ENCODE data around the gene GGA1. TPM values are rescaled to one million over a fixed set of nuclear protein-coding genes. Genes with fewer than 3 reads are reported as not detected.

Gene GGA1
- total and polyA plus RNA-seq, 5 donors from 2014 or later: 14.0 to 69.7 (median 16.9) TPM

DNA sequence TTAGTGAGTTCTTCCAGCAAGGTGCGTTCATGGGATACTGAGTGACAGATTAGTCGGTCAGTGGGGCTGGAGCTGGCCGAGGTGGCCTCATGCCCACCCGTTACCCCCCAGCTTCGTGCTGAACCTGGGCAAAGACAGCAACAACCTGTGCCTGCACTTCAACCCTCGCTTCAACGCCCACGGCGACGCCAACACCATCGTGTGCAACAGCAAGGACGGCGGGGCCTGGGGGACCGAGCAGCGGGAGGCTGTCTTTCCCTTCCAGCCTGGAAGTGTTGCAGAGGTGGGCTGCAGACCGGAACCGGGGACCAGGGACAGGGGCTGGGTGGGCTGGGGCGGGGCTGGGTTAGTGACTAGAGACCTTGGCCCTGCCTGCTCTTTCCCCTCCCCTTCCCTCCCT, 69.7 kb downstream of the GGA1 start:
- Histone ChIP-seq H3K4me1 (ENCODE audit: control insufficient read depth, insufficient read depth, low read length, poor library complexity, severe bottlenecking) (peaks cover 55% of the 10 kb centered on the region), H3K4me3 (ENCODE audit: low read depth, low read length) (no peak overlapping the region), H3K27me3 (ENCODE audit: control insufficient read depth, insufficient read depth, low read length) (no peaks in the 10 kb centered on the region), H3K9me3 (ENCODE audit: control insufficient read depth in 2 of 2, low read length in 2 of 2) (no peaks in the 10 kb centered on the region), H3K27ac (ENCODE audit: insufficient read depth, low read length, poor library complexity, severe bottlenecking) (peak overlapping the region; percentile 97), H3K36me3 (ENCODE audit: control insufficient read depth, insufficient read depth, low read length) (no peaks in the 10 kb centered on the region)
- Mint-ChIP-seq H3K27me3 (no peaks in the 10 kb centered on the region), H3K9me3 (no peaks in the 10 kb centered on the region), H3K27ac (no peak overlapping the region), H3K4me1 (peaks cover 0 to 55% (median 19%) of the 10 kb centered on the region in 4 donors), H3K36me3 (no peaks in the 10 kb centered on the region), H3K4me3 (no peak overlapping the region)
- ATAC-seq (ENCODE audit: low read depth in 2 of 2) (no peak), DNase-seq (no peak)

DNA sequence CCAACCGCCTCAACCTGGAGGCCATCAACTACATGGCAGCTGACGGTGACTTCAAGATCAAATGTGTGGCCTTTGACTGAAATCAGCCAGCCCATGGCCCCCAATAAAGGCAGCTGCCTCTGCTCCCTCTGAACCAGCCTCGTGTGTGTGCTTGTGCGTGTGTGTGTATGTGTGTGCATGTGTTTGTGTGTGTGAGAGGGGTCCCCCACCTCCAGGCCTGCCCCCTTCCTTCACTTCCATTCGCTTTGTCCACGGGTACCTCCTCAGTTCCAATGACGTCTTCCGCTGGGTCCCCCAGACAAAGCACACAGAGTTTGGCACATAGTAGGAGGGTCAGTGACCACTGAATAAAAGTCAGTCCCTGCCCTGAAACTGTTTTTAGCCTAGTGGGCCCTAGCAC, 71.0 kb downstream of the GGA1 start:
- no peaks in the 10 kb centered on the region for H3K9me3 Mint-ChIP-seq
- peak overlapping the region in 2 of 4 donors; percentile 39 to 41 for H3K4me3 Mint-ChIP-seq

DNA sequence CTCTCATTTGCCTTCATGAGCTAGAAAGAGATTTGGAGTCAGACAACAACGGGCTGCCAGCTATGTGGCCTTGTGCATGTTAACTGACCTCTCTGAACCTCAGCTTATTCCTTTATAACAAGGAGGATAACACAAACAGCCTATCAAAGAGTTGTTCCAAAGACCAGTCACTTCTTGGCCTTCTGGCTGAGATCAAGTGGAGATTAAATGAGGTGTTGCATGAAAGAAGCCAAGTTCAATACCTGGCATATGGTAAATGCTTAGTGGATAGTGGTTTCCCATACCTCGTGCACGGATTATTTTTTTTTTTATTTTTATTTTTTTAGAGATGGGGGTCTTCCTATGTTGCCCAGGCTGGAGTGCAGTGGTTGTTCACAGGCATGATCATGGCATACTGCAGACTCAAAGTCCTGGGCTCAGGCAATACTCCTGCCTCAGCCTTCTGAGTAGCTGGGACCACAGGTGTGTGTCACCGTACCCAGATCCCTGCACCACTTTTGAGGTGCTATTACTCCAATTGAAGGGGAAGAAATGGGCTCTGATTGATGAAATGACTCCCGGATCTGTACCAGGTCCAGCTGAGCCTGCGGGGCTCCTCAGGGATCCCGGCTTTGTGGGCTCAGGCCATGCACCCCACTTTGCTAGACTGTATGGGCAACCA, 71.7 kb downstream of the GGA1 start:
- Mint-ChIP-seq H3K4me3 (peak overlapping the region in 2 of 4 donors; percentile 11 to 80), H3K36me3 (no peaks in the 10 kb centered on the region), H3K27me3 (no peaks in the 10 kb centered on the region), H3K9me3 (no peaks in the 10 kb centered on the region), H3K27ac (peak overlapping the region; percentile 36 to 60 (median 52)), H3K4me1 (peaks cover 0 to 37% (median 13%) of the 10 kb centered on the region in 4 donors)
- no peak overlapping the region for H3K27ac ChIP-seq (ENCODE audit: insufficient read depth, low read length, poor library complexity, severe bottlenecking)
- no peaks in the 10 kb centered on the region for H3K9me3 ChIP-seq (ENCODE audit: control insufficient read depth in 2 of 2, low read length in 2 of 2)
- H3K27me3 ChIP-seq (ENCODE audit: control insufficient read depth, insufficient read depth, low read length): no peaks in the 10 kb centered on the region
- ATAC-seq (ENCODE audit: low read depth in 2 of 2): no peak
- H3K4me3 ChIP-seq (ENCODE audit: low read depth, low read length): no peak overlapping the region
- H3K4me1 ChIP-seq (ENCODE audit: control insufficient read depth, insufficient read depth, low read length, poor library complexity, severe bottlenecking): peaks cover 38% of the 10 kb centered on the region
- no peak for DNase-seq
- H3K36me3 ChIP-seq (ENCODE audit: control insufficient read depth, insufficient read depth, low read length): no peaks in the 10 kb centered on the region

More for the DNA sequence above, 71.0 kb downstream of the GGA1 start:
- H3K4me1 Mint-ChIP-seq: peaks cover 0 to 43% (median 13%) of the 10 kb centered on the region in 4 donors
- H3K27ac Mint-ChIP-seq: peak overlapping the region; percentile 43 to 88 (median 60)
- Histone ChIP-seq H3K27ac (ENCODE audit: insufficient read depth, low read length, poor library complexity, severe bottlenecking) (no peak overlapping the region), H3K27me3 (ENCODE audit: control insufficient read depth, insufficient read depth, low read length) (no peaks in the 10 kb centered on the region), H3K9me3 (ENCODE audit: control insufficient read depth in 2 of 2, low read length in 2 of 2) (no peaks in the 10 kb centered on the region), H3K36me3 (ENCODE audit: control insufficient read depth, insufficient read depth, low read length) (no peaks in the 10 kb centered on the region), H3K4me1 (ENCODE audit: control insufficient read depth, insufficient read depth, low read length, poor library complexity, severe bottlenecking) (peaks cover 45% of the 10 kb centered on the region), H3K4me3 (ENCODE audit: low read depth, low read length) (no peak overlapping the region)
- DNase-seq: no peak
- no peak for ATAC-seq (ENCODE audit: low read depth in 2 of 2)
- H3K27me3 Mint-ChIP-seq: no peaks in the 10 kb centered on the region
- no peaks in the 10 kb centered on the region for H3K36me3 Mint-ChIP-seq

DNA sequence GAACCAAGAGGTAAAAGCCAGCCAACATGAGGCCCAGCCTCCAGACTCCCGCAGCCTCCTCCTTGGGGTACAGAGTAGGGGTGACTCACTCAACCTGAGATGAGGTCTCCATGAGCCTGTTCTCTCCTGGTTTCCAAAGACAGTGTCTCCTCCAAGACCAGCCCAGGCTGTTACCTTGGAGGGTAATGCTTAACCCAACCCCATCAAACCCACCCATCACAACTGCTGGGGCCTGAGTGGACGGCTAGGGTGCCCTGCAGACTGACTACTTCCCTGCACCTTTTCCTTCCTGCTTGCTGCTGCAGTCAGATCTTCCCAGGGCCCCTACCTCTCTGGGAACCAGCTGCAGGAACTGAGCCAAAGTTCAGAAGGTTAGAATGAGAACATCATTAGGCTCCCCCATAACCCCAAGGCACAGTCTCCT, 72.4 kb downstream of the GGA1 start:
- Histone ChIP-seq H3K4me3 (ENCODE audit: low read depth, low read length) (no peak overlapping the region), H3K9me3 (ENCODE audit: control insufficient read depth in 2 of 2, low read length in 2 of 2) (no peaks in the 10 kb centered on the region), H3K27ac (ENCODE audit: insufficient read depth, low read length, poor library complexity, severe bottlenecking) (no peak overlapping the region), H3K27me3 (ENCODE audit: control insufficient read depth, insufficient read depth, low read length) (no peaks in the 10 kb centered on the region), H3K4me1 (ENCODE audit: control insufficient read depth, insufficient read depth, low read length, poor library complexity, severe bottlenecking) (peaks cover 37% of the 10 kb centered on the region), H3K36me3 (ENCODE audit: control insufficient read depth, insufficient read depth, low read length) (no peaks in the 10 kb centered on the region)
- Mint-ChIP-seq H3K9me3 (no peaks in the 10 kb centered on the region), H3K36me3 (no peaks in the 10 kb centered on the region), H3K27ac (peak overlapping the region; percentile 60 to 85 (median 64)), H3K27me3 (peaks cover 4% of the 10 kb centered on the region), H3K4me1 (peaks cover 2 to 32% (median 15%) of the 10 kb centered on the region in 4 donors), H3K4me3 (peak overlapping the region in 2 of 4 donors; percentile 1 to 80)
- DNase-seq (no peak), ATAC-seq (ENCODE audit: low read depth in 2 of 2) (no peak)

- no peak overlapping the region for H3K4me3 ChIP-seq (ENCODE audit: low read depth, low read length)
- H3K27me3 ChIP-seq (ENCODE audit: control insufficient read depth, insufficient read depth, low read length): no peaks in the 10 kb centered on the region
- H3K36me3 ChIP-seq (ENCODE audit: control insufficient read depth, insufficient read depth, low read length): no peaks in the 10 kb centered on the region
- Mint-ChIP-seq H3K27me3 (peaks cover 4% of the 10 kb centered on the region), H3K4me1 (peaks cover 4 to 33% (median 18%) of the 10 kb centered on the region in 4 donors), H3K4me3 (peak overlapping the region in 2 of 4 donors; percentile 1 to 80), H3K36me3 (no peaks in the 10 kb centered on the region), H3K9me3 (no peaks in the 10 kb centered on the region), H3K27ac (peak overlapping the region in 2 of 3 donors; percentile 64 to 85)
- H3K4me1 ChIP-seq (ENCODE audit: control insufficient read depth, insufficient read depth, low read length, poor library complexity, severe bottlenecking): peaks cover 32% of the 10 kb centered on the region
- ATAC-seq (ENCODE audit: low read depth in 2 of 2) (peak; percentile 9 to 11), DNase-seq (peak; percentile 62 to 80 (median 75))
- H3K9me3 ChIP-seq (ENCODE audit: control insufficient read depth in 2 of 2, low read length in 2 of 2): no peaks in the 10 kb centered on the region
- H3K27ac ChIP-seq (ENCODE audit: insufficient read depth, low read length, poor library complexity, severe bottlenecking): no peak overlapping the region
These were observed 73.0 kb downstream of the GGA1 start for GRCh38 chr22:37681556-37682049.

Other genes with a start within 250 kb of the GGA1 start
- gene ELFN2, start 181.4 kb upstream of the GGA1 start, total RNA-seq: 0.44 TPM
- gene ELFN2, start 181.4 kb upstream of the GGA1 start, polyA plus RNA-seq: not detected
- 148 TPM for gene MFNG, start 122.5 kb upstream of the GGA1 start, total RNA-seq
- gene MFNG, start 122.5 kb upstream of the GGA1 start, polyA plus RNA-seq: 100 to 1,000 TPM; 323 to 340 (median 327) TPM
- not detected for gene CARD10, start 89.4 kb upstream of the GGA1 start, total RNA-seq
- gene CARD10, start 89.4 kb upstream of the GGA1 start, polyA plus RNA-seq: not detected
- not detected for gene CDC42EP1, start 48.4 kb upstream of the GGA1 start, total RNA-seq
- not detected for gene CDC42EP1, start 48.4 kb upstream of the GGA1 start, polyA plus RNA-seq
- not detected for gene LGALS2, start 28.7 kb upstream of the GGA1 start, total RNA-seq
- gene LGALS2, start 28.7 kb upstream of the GGA1 start, polyA plus RNA-seq: under 1 TPM in 2 of 4 donors, not detected in 2; 0.41 to 0.49 TPM
- 126 TPM for gene SH3BP1, start 30.8 kb downstream of the GGA1 start, total RNA-seq
- gene SH3BP1, start 30.8 kb downstream of the GGA1 start, polyA plus RNA-seq: 10 to 100 TPM; 10.1 to 17.8 (median 16.2) TPM
- gene PDXP, start 49.9 kb downstream of the GGA1 start, total RNA-seq: 2.0 TPM
- 1 to 10 TPM; 1.1 to 5.8 (median 3.4) TPM for gene PDXP, start 49.9 kb downstream of the GGA1 start, polyA plus RNA-seq
- 209 TPM for gene LGALS1, start 66.8 kb downstream of the GGA1 start, total RNA-seq
- gene LGALS1, start 66.8 kb downstream of the GGA1 start, polyA plus RNA-seq: 100 to 1,000 TPM; 321 to 829 (median 545) TPM
- gene NOL12, start 77.5 kb downstream of the GGA1 start, total RNA-seq: 38.2 TPM
- 10 to 100 TPM; 33.7 to 46.9 (median 41.2) TPM for gene NOL12, start 77.5 kb downstream of the GGA1 start, polyA plus RNA-seq
- 24.8 TPM for gene TRIOBP, start 88.2 kb downstream of the GGA1 start, total RNA-seq
- gene TRIOBP, start 88.2 kb downstream of the GGA1 start, polyA plus RNA-seq: 10 to 100 TPM; 10.9 to 19.2 (median 13.1) TPM
- 0.72 TPM for gene GCAT, start 199.1 kb downstream of the GGA1 start, total RNA-seq
- 1 to 10 TPM in 3 of 4 donors, under 1 TPM in 1; 0.45 to 2.0 (median 1.4) TPM for gene GCAT, start 199.1 kb downstream of the GGA1 start, polyA plus RNA-seq
- not detected for gene GALR3, start 214.5 kb downstream of the GGA1 start, total RNA-seq
- not detected for gene GALR3, start 214.5 kb downstream of the GGA1 start, polyA plus RNA-seq
- gene ANKRD54, start 235.5 kb downstream of the GGA1 start, total RNA-seq: 18.8 TPM
- 10 to 100 TPM; 15.4 to 21.4 (median 19.8) TPM for gene ANKRD54, start 235.5 kb downstream of the GGA1 start, polyA plus RNA-seq
- 390 TPM for gene EIF3L, start 240.6 kb downstream of the GGA1 start, total RNA-seq
- gene EIF3L, start 240.6 kb downstream of the GGA1 start, polyA plus RNA-seq: 100 to 1,000 TPM; 267 to 354 (median 308) TPM